Stimulated activated CD4-positive, alpha-beta T cell treated with anti-CD3 and anti-CD28 coated beads, Interleukin-1b, Interleukin-23, amount 100 ng/mL, for 4 hours (primary cell): ENCODE measurements around the gene SLC44A3.
"Not testable (repeated sequence)": the region's sequence is repeated elsewhere in the genome, so short reads cannot be mapped to it uniquely, and the experiment has no call there.

Source experiments
- DNase-seq, 2 donors: peaks; one replicate each; pipeline ENCODE4 v3.0.0-alpha.2; 2020; ENCODE audit warnings: low read depth in 2 of 2

Gene SLC44A3

GRCh38 chr1:94934551-94934950 is 114.4 kb downstream of the SLC44A3 start:
- DNase-seq = no peak

GRCh38 chr1:94935034-94935433 is 114.9 kb downstream of the SLC44A3 start:
- no peak for DNase-seq

- DNase-seq = no peak
Measured at GRCh38 chr1:94935476-94935875, 115.3 kb downstream of the SLC44A3 start.

GRCh38 chr1:94936861-94937620 is 116.9 kb downstream of the SLC44A3 start:
- no peak for DNase-seq

- DNase-seq = no peak
Measured at GRCh38 chr1:94937820-94938219, 117.7 kb downstream of the SLC44A3 start.

- DNase-seq = no peak
Measured at GRCh38 chr1:94940738-94941137, 120.6 kb downstream of the SLC44A3 start.

GRCh38 chr1:94941480-94941879 is 121.3 kb downstream of the SLC44A3 start:
- DNase-seq = not testable (repeated sequence)

- DNase-seq = no peak
Measured at GRCh38 chr1:94942171-94943128, 122.3 kb downstream of the SLC44A3 start.
